HepG2 (cell line): ENCODE results near the gene SARNP. TPM values are rescaled to one million over a fixed set of nuclear protein-coding genes. Genes with fewer than 3 reads are reported as not detected.

Experiments
- BHLHE40 ChIP-seq: IDR thresholded peaks from 2 replicates; pipeline ENCODE4 v1.6.1; 2011; ENCODE audit warnings: low read length, improper control_type of control experiment
- FOXP1 ChIP-seq, 2 experiments: fragments of 450-650 bp in 1 of 2; IDR thresholded peaks; 2 replicates each; pipeline ENCODE4 v1.6.1; 2017 to 2018; ENCODE audit warnings: antibody characterized with exemption in 1 of 2
- GFI1 ChIP-seq: sonication (generic); formaldehyde crosslinking; IDR thresholded peaks from 2 replicates; pipeline ENCODE4 v1.5.0; 2020; ENCODE audit warnings: missing genetic modification reagents, mild to moderate bottlenecking, borderline replicate concordance
- KDM1A ChIP-seq: IDR thresholded peaks from 2 replicates; pipeline ENCODE4 v1.6.1; 2016; ENCODE audit warnings: missing compliant biosample characterization
- MXD4 ChIP-seq: IDR thresholded peaks from 2 replicates; pipeline ENCODE4 v1.6.1; 2016; ENCODE audit warnings: mild to moderate bottlenecking, missing biosample characterization, missing genetic modification reagents
- SMAD1 ChIP-seq: sonication (generic); formaldehyde crosslinking; IDR thresholded peaks from 2 replicates; pipeline ENCODE4 v1.4.0; 2020; ENCODE audit warnings: missing genetic modification reagents, low read depth, mild to moderate bottlenecking, borderline replicate concordance
- SP5 ChIP-seq: IDR thresholded peaks from 2 replicates; pipeline ENCODE4 v1.6.1; 2016; ENCODE audit warnings: low read depth, borderline replicate concordance
- TBX2 ChIP-seq: sonication (generic); formaldehyde crosslinking; IDR thresholded peaks from 2 replicates; pipeline ENCODE4 v1.5.0; 2020; ENCODE audit warnings: missing genetic modification reagents, mild to moderate bottlenecking, borderline replicate concordance
- ZFP90 ChIP-seq: sonication (generic); formaldehyde crosslinking; IDR thresholded peaks from 2 replicates; pipeline ENCODE4 v1.8.0; 2022; ENCODE audit warnings: missing genetic modification reagents, mild to moderate bottlenecking, inconsistent platforms, borderline replicate concordance
- ZNF331 ChIP-seq: sonication (generic); formaldehyde crosslinking; IDR thresholded peaks from 2 replicates; pipeline ENCODE4 v1.4.0; 2020; ENCODE audit warnings: missing genetic modification reagents
- ZNF446 ChIP-seq: sonication (generic); formaldehyde crosslinking; IDR thresholded peaks from 2 replicates; pipeline ENCODE4 v1.5.0; 2020; ENCODE audit warnings: mild to moderate bottlenecking, missing genetic modification reagents
- ZNF501 ChIP-seq: sonication (generic); formaldehyde crosslinking; IDR thresholded peaks from 2 replicates; pipeline ENCODE4 v1.5.1; 2020; ENCODE audit warnings: mild to moderate bottlenecking, moderate library complexity, missing genetic modification reagents
- ZNF543 ChIP-seq: sonication (generic); formaldehyde crosslinking; IDR thresholded peaks from 2 replicates; pipeline ENCODE4 v1.4.0; 2020; ENCODE audit warnings: mild to moderate bottlenecking, missing genetic modification reagents
- ZNF772 ChIP-seq: sonication (generic); formaldehyde crosslinking; IDR thresholded peaks from 2 replicates; pipeline ENCODE4 v1.5.0; 2020; ENCODE audit warnings: mild to moderate bottlenecking, missing genetic modification reagents
- ZSCAN12 ChIP-seq: sonication (generic); formaldehyde crosslinking; IDR thresholded peaks from 2 replicates; pipeline ENCODE4 v1.9.0; 2021; ENCODE audit warnings: mild to moderate bottlenecking, missing genetic modification reagents
- polyA plus RNA-seq, 8 experiments: library from polyadenylated mRNA; depleted of rRNA in 3 of 8; stranded (reverse) in 7 of 8; unstranded in 1 of 8; fragments of >200 nt; fragmentation: Illumina TruSeq in 4 of 8; extraction: Trizol in 4 of 8; gene quantifications; 2 replicates each; pipeline versions ENCODE4 v1.2.1 to v1.2.3, GENCODE V29; 2011 to 2016; ENCODE audit warnings: low read depth in 4 of 8, missing spikeins in 1 of 8, mixed read lengths in 1 of 8; ENCODE audit not compliant: insufficient read depth in 1 of 8
- total RNA-seq, 5 experiments: library from RNA; depleted of rRNA; stranded (reverse); fragments of >200 nt; fragmentation: Illumina TruSeq; extraction: Trizol; gene quantifications; 2 replicates each; pipeline ENCODE4 v1.2.3, GENCODE V29; 2016; ENCODE audit warnings: low read depth in 1 of 5
- TF ChIP-seq, protein P1 (sequence below): sonication (generic); formaldehyde crosslinking; IDR thresholded peaks from 2 replicates; pipeline ENCODE4 v1.4.0; 2020; ENCODE audit warnings: missing genetic modification reagents, borderline replicate concordance
- TF ChIP-seq, protein P2 (sequence below): sonication (generic); formaldehyde crosslinking; IDR thresholded peaks from 2 replicates; pipeline ENCODE4 v1.4.0; 2020; ENCODE audit warnings: missing genetic modification reagents
- TF ChIP-seq, protein P3 (sequence below): sonication (generic); formaldehyde crosslinking; IDR thresholded peaks from 2 replicates; pipeline ENCODE4 v1.5.0; 2020; ENCODE audit warnings: missing genetic modification reagents
- TF ChIP-seq, protein P4 (sequence below): IDR thresholded peaks from 2 replicates; pipeline ENCODE4 v1.6.1; 2016; ENCODE audit warnings: missing compliant biosample characterization, missing genetic modification reagents, borderline replicate concordance

The SARNP gene
- total and polyA plus RNA-seq, 2 of the 13 experiments (the other 11 are each of a cell fraction or from before 2014, with no cell fraction given): 59.0 to 95.4 TPM

DNA sequence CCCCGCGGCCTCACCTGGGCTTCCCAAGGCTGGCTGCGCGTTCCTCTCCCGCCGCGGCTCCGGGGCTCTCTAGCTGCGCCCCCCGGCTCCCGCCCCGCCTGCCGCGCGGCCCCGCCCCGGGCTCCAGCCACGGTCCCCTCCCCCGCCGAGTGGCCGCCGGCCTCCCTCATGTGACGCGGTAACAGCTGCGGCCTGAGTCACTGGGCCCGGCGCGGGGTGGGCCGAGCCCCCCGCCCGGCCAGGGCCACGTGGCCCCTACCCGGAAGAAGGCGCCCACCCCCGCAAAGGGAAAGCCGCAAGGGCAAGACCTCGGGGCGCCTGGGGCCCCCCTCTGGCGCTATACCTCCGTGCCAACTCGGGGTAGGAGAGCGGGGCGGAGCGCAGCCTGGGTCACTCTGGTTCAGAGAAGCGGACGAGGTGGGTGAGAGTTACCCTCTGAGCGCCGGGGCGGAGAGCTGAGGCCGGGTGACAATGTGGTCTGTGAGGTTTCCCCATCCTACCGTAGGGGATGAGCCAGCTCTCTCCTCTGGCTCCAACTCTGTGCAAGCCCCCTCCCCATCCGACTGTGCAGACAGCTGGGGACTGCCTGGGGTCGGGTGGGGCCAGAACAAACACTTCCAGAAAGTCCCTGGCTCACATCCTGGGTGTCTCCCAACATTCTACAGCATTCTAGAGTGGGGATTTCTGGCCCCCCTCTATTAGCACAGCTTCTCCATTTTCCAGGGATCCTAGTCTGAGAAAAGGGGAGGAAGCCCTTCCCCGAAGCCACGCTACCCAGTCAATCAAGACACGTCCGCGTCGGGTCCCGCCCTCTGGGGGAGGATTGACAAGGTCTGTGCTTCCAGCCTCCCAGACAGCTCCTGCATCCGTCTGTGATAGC is 88.3 kb downstream of the SARNP start, which contains the start of gene CD63 (continued):
- TF ChIP-seq, protein P1, sequence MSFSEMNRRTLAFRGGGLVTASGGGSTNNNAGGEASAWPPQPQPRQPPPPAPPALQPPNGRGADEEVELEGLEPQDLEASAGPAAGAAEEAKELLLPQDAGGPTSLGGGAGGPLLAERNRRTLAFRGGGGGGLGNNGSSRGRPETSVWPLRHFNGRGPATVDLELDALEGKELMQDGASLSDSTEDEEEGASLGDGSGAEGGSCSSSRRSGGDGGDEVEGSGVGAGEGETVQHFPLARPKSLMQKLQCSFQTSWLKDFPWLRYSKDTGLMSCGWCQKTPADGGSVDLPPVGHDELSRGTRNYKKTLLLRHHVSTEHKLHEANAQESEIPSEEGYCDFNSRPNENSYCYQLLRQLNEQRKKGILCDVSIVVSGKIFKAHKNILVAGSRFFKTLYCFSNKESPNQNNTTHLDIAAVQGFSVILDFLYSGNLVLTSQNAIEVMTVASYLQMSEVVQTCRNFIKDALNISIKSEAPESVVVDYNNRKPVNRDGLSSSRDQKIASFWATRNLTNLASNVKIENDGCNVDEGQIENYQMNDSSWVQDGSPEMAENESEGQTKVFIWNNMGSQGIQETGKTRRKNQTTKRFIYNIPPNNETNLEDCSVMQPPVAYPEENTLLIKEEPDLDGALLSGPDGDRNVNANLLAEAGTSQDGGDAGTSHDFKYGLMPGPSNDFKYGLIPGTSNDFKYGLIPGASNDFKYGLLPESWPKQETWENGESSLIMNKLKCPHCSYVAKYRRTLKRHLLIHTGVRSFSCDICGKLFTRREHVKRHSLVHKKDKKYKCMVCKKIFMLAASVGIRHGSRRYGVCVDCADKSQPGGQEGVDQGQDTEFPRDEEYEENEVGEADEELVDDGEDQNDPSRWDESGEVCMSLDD: peak; percentile 86; the same call in 1 of the 2 replicates
- TF ChIP-seq, protein P2, sequence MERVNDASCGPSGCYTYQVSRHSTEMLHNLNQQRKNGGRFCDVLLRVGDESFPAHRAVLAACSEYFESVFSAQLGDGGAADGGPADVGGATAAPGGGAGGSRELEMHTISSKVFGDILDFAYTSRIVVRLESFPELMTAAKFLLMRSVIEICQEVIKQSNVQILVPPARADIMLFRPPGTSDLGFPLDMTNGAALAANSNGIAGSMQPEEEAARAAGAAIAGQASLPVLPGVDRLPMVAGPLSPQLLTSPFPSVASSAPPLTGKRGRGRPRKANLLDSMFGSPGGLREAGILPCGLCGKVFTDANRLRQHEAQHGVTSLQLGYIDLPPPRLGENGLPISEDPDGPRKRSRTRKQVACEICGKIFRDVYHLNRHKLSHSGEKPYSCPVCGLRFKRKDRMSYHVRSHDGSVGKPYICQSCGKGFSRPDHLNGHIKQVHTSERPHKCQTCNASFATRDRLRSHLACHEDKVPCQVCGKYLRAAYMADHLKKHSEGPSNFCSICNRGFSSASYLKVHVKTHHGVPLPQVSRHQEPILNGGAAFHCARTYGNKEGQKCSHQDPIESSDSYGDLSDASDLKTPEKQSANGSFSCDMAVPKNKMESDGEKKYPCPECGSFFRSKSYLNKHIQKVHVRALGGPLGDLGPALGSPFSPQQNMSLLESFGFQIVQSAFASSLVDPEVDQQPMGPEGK: peak; percentile 98
- TF ChIP-seq ZNF331 (peak; percentile 34; the same call in 1 of the 2 replicates), ZNF772 (CRISPR knock-in tag) (peak; percentile 61; the same call in 1 of the 2 replicates), GFI1 (CRISPR knock-in tag) (peak; percentile 73; the same call in 1 of the 2 replicates), ZSCAN12 (CRISPR knock-in tag) (no peak), ZNF501 (CRISPR knock-in tag) (peak; percentile 43), TBX2 (CRISPR knock-in tag) (peak; percentile 76), KDM1A (CRISPR knock-in tag) (no peak), FOXP1 (IDR thresholded peaks at IDR 0.05) (no peak), FOXP1 (CRISPR knock-in tag; IDR thresholded peaks at IDR 0.05) (no peak), SMAD1 (CRISPR knock-in tag) (0 out of 2 replicates have a peak, but pooled peaks have one; percentile 35), ZNF543 (CRISPR knock-in tag) (peak; percentile 85; the same call in 1 of the 2 replicates), ZNF446 (CRISPR knock-in tag) (0 out of 2 replicates have a peak, but pooled peaks have one; percentile 38), MXD4 (CRISPR knock-in tag) (peak; percentile 75; the same call in 1 of the 2 replicates), BHLHE40 (0 out of 2 replicates have a peak, but pooled peaks have one; percentile 9), SP5 (CRISPR knock-in tag) (peak; percentile 40; the same call in 1 of the 2 replicates), ZFP90 (CRISPR knock-in tag) (peak; percentile 77)
- TF ChIP-seq, protein P3, sequence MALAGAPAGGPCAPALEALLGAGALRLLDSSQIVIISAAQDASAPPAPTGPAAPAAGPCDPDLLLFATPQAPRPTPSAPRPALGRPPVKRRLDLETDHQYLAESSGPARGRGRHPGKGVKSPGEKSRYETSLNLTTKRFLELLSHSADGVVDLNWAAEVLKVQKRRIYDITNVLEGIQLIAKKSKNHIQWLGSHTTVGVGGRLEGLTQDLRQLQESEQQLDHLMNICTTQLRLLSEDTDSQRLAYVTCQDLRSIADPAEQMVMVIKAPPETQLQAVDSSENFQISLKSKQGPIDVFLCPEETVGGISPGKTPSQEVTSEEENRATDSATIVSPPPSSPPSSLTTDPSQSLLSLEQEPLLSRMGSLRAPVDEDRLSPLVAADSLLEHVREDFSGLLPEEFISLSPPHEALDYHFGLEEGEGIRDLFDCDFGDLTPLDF (CRISPR knock-in tag): no peak
- TF ChIP-seq, protein P4, sequence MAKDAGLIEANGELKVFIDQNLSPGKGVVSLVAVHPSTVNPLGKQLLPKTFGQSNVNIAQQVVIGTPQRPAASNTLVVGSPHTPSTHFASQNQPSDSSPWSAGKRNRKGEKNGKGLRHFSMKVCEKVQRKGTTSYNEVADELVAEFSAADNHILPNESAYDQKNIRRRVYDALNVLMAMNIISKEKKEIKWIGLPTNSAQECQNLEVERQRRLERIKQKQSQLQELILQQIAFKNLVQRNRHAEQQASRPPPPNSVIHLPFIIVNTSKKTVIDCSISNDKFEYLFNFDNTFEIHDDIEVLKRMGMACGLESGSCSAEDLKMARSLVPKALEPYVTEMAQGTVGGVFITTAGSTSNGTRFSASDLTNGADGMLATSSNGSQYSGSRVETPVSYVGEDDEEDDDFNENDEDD: peak; percentile 33; the same call in 1 of the 2 replicates
